WTC11 (cell line): ENCODE measurements around the gene ELP2.

ENCODE experiments used
- CTCF ChIP-seq: fragments of 200-600 bp; IDR thresholded peaks from 2 replicates; pipeline ENCODE4 v1.8.0; 2022; ENCODE audit warnings: antibody characterized with exemption
- MXD4 ChIP-seq: fragments of 250-450 bp; sonication (Bioruptor Pico); IDR thresholded peaks from 2 replicates; pipeline ENCODE4 v1.8.0; 2021; ENCODE audit warnings: mild to moderate bottlenecking, moderate library complexity, borderline replicate concordance
- NFE2L1 ChIP-seq: sonication (generic); formaldehyde crosslinking; IDR thresholded peaks from 2 replicates; pipeline ENCODE4 v1.8.1; 2023; ENCODE audit warnings: missing genetic modification reagents
- NR2C2 ChIP-seq: sonication (generic); formaldehyde crosslinking; IDR thresholded peaks from 2 replicates; pipeline ENCODE4 v1.8.0; 2022; ENCODE audit warnings: mild to moderate bottlenecking, missing genetic modification reagents
- TF ChIP-seq, protein P1 (sequence below): sonication (generic); formaldehyde crosslinking; IDR thresholded peaks from 2 replicates; pipeline ENCODE4 v1.8.1; 2023; ENCODE audit warnings: mild to moderate bottlenecking, missing genetic modification reagents, moderate library complexity
- TF ChIP-seq, protein P2 (sequence below): fragments of 250-450 bp; sonication (Bioruptor Pico); IDR thresholded peaks from 2 replicates; pipeline ENCODE4 v2.1.2; 2022; ENCODE audit warnings: mild to moderate bottlenecking, moderate library complexity

- TF ChIP-seq, protein P1, sequence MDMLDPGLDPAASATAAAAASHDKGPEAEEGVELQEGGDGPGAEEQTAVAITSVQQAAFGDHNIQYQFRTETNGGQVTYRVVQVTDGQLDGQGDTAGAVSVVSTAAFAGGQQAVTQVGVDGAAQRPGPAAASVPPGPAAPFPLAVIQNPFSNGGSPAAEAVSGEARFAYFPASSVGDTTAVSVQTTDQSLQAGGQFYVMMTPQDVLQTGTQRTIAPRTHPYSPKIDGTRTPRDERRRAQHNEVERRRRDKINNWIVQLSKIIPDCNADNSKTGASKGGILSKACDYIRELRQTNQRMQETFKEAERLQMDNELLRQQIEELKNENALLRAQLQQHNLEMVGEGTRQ (CRISPR knock-in tag) = no peak
- TF ChIP-seq, protein P2, sequence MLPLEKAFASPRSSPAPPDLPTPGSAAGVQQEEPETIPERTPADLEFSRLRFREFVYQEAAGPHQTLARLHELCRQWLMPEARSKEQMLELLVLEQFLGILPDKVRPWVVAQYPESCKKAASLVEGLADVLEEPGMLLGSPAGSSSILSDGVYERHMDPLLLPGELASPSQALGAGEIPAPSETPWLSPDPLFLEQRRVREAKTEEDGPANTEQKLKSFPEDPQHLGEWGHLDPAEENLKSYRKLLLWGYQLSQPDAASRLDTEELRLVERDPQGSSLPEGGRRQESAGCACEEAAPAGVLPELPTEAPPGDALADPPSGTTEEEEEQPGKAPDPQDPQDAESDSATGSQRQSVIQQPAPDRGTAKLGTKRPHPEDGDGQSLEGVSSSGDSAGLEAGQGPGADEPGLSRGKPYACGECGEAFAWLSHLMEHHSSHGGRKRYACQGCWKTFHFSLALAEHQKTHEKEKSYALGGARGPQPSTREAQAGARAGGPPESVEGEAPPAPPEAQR (CRISPR knock-in tag) = no peak
- TF ChIP-seq NFE2L1 (CRISPR knock-in tag) (no peak), CTCF (no peak), NR2C2 (CRISPR knock-in tag) (no peak), MXD4 (CRISPR knock-in tag) (no peak)
These were observed 13.7 kb downstream of the ELP2 start for GRCh38 chr18:36143391-36143790.
